Tongue (tissue), 3 donors: Measurements from ENCODE around the gene PANK3. TPM values are rescaled to one million over a fixed set of nuclear protein-coding genes. Genes with fewer than 3 reads are reported as not detected.
"Not testable (repeated sequence)": the region's sequence is repeated elsewhere in the genome, so short reads cannot be mapped to it uniquely, and the experiment has no call there.

ENCODE experiments used
- DNase-seq: peaks from one replicate; pipeline ENCODE4 v3.0.0-alpha.2; 2015
- small RNA-seq: library from RNA; depleted of rRNA; stranded (forward); fragments of <200 nt; gene quantifications from one replicate; pipeline ENCODE3, GENCODE V24; 2014; ENCODE audit warnings: low replicate concordance
- total RNA-seq: library from RNA; depleted of rRNA; stranded (reverse); fragments of >200 nt; gene quantifications from one replicate; pipeline ENCODE4 v1.2.3, GENCODE V29; 2014

Gene PANK3
- total RNA-seq, 1 donor from 2014 or later, result 73.6 TPM

DNA sequence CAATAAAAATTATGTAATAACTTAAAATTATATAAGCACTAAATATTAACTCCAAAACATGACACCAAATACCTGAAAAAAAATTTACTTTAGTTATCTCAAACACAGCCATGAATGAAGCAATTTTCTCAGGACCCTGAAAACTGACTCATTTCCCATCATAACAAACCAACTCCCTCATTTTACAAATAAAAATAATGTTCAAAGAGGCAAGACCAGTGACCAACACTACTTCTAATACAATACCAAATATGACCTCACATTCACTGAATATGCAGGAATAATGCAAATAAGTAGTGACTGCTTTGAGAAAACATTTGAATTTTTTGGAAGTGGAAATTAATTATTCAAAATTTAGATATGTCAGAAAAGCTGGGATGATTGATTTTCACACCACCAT, 28.5 kb downstream of the PANK3 start:
- DNase-seq, result no peak

DNA sequence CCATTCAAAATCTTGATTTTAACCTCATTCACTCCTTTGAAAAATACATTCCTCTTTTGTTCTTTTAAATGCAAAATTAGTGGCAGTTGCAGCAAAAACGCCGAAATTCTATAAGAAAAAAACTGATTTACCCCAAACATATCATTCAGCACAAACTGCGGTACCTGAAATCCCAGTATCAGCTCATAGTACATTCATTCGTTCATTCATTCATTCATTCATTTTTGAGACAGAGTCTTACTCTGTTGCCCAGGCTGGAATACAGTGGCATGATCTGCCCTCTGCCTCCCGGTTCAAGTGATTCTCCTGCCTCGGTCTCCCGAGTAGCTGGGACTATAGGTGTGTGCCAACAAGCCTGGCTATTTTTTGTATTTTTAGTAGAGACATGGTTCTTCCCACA, 29.6 kb downstream of the PANK3 start:
- no peak for DNase-seq

DNA sequence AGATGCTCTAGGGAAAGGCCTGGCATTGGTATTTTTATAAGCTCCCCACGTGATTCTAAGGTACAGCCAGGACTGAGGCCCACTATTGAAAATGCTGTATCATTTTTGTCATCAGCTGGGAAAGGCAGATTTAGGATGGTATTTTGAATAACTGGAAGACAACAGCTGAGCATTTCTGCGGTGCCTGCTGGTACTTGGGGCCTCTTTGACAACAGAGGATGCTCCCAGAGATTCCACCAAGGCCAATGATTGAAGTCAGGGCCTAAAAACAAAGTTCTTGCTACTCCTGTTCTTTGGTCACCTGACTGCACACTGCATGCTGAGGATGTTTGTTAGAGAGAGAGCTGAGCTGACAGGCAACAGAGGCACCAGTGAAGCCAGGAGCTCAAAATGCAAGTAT, 42.0 kb downstream of the PANK3 start:
- DNase-seq, result no peak

DNA sequence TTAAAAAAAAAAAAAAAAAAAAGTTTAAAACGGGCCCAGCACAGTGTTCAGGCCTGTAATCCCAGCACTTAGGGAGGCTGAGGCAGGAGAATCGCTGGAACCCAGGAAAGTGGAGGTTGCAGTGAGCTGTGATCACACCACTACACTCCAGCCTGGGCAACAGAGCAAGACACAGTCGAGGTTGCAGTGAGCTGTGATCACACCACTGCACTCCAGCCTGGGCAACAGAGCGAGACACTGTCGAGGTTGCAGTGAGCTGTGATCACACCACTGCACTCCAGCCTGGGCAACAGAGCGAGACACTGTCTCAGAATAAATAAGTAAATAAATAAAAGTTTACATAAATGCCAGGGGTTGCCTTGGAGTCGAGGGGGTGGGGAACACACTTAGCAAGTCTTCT, 44.8 kb downstream of the PANK3 start:
- DNase-seq, result not testable (repeated sequence)

DNA sequence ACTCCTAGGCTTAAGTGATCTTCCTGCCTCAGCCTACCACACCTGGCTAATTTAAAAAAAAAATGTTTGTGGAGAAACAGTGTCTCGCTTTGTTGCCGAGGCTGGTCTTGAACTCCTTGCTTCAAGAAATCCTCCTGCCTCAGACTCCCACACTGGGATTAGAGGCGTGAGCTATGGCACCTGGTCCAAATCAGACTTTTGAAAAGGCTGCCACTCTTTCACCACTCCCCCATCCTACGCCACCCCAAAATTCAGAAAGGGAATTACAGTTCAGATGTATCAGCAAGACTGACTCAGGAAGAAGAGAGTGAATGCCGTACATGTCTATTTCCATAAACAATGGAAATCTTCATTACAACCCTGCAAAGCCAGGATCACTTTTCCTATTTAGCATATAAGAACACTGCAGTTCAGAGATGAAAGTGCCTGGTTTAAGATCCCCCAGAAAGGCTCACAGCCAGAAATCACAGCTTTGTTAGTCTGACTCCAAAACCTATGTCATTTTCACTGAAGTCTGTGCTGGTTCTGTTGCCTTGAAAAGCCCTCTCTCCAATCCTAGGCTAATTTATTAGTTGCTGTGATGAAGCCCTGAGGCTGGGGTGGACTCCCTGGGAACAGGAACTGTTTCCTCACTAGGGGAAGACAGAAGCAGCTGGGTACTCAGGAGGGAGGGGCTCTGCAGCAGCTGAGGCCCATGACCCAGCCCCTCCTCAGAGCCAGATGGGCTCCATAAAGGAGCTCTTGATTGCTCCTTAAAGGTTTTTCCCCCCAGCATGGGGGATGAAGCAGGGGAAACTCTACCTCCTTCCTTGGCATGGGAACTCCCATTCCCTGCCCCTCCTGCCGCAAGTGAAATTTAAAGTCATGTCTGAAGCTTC, 46.9 kb downstream of the PANK3 start:
- peak; percentile 12 for DNase-seq

DNA sequence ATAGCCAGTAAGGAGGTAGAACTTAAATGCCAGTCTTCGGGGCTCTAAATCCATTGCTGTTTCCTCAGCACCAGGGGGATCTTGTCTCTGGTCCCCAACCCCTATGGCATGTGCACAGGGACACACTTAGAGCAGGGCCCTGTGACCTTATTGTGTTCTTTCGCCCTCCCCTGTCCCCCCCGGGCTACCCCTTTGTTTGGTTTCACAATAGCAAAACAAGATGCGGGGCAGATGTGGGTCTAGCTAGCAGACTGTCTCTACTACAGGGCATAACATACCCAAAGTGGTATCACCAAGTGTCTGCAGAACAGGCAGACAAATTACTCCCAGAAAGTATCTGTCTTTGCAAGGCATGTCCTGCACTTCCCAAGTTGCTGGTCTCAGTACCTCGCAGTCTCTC, 48.0 kb downstream of the PANK3 start:
- no peak for DNase-seq

DNA sequence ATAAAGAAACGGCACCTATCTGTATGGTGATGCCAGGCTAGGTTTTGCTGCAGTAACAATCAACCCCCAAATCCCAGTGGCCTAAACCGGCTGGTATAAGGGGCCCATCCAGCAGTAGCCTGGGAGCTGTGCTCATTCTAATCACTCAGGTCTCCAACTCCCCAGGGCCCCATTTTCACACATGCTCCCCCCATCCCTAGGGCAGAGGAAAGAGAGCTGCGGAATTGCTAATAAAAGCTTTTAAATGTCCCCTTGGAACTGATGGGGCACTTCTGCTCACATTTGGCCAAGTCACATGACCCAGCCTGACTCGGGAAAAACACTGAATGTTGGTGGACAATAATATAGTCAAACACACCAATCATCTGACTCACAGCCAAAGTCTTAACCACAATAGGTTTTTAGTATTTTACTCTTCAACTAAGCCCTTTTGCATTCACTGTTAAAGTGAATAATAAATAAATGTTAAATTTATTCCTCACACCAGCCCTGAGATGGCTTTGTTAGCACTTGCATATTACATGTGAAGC, 48.5 kb downstream of the PANK3 start:
- DNase-seq, result no peak

DNA sequence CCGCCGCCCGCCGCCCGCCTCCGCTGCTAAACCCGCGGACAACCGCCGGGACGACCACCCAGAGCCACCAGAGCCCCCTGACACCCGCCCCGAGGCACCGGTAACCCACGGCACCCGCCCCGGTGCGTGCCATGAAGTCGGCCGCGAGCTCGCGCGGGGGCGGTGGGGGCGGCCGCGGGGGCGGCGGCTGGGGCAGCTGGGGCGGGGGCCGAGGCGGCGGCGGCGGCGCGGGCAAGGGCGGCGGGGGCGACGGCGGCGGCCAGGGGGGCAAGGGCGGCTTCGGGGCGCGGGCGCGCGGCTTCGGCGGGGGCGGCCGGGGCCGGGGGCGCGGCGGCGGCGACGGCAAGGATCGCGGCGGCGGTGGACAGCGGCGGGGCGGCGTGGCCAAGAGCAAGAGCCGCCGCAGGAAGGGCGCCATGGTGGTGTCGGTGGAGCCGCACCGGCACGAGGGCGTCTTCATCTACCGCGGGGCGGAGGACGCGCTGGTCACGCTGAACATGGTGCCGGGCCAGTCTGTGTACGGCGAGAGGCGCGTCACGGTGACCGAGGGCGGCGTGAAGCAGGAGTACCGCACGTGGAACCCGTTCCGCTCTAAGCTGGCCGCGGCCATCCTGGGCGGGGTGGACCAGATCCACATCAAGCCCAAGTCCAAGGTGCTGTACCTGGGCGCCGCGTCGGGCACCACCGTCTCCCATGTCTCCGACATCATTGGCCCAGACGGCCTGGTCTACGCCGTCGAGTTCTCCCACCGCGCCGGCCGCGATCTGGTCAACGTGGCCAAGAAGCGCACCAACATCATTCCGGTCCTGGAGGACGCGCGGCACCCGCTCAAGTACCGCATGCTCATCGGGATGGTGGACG, 49.6 kb downstream of the PANK3 start:
- peak; percentile 10 for DNase-seq

DNA sequence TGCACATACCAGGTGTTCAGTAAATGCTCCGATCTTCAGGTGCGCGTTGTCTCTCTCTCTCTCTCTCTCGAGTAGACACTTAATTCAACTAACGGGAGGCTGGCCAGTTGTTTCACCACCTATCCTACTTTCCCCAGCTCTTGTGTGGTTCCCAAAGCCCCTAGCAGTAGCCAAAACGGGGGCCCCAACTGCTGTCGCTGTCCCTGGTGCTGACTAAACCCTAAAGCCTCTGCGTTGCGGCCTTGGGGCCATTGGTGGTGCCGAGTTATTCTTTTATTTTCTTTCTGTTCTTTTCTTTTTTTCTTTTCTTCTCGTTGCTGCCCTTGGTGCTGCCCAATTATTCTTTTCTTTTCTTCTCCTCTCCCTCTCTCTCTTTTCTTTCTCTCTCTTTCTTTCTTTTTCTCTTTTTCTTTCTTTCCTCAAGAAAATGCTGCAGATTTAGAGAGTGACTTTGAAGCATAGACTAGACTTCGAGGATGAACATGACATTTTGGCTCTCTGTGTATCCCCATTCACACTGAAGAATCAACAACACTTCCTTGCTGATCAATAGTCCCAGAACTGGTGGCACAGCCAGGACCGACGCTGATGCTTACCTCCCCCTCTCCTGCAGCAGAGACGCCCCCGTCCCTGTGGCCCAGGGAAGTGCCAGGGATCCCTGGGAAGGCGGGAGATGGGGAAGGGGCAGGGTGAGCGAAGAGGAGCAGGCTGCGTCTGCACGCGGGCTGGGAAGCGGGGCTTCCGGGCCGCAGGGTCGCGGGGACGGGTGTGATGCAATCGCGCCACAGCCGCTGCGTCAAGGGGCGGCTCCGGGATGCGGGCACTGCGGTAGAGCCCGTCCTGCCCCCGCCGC, 50.4 kb downstream of the PANK3 start, which contains the start of gene FBLL1:
Gene FBLL1 (plus strand): TSS at position 785 of the 853 bp plus-strand sequence. CDS start 200 bp downstream, outside the sequence.
- peak; percentile 80 for DNase-seq

DNA sequence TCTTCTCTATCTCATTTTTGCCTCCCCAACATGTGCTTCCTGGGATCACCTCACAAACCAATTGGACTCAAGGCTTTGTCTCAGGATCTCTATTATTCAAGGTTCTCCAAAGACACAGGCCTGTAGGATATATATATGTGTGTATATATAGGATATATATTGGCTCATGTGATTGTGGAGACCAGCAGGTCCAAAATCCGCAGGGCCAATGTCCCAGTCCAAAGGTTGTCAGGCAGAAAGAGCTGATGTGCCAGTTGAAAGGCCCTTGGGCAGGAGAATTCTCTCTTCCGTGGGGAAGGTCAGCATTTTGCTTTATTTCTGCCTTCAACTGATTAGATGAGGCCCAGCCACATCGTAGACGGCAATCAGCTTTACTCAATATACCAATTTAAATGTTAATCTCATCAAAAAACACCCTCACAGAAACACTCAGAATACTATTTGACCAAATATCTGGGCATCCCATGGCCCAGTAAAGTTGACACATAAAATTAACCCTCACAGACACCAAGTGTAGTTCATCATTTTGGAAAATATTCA, 51.3 kb downstream of the PANK3 start:
- DNase-seq, result no peak

DNA sequence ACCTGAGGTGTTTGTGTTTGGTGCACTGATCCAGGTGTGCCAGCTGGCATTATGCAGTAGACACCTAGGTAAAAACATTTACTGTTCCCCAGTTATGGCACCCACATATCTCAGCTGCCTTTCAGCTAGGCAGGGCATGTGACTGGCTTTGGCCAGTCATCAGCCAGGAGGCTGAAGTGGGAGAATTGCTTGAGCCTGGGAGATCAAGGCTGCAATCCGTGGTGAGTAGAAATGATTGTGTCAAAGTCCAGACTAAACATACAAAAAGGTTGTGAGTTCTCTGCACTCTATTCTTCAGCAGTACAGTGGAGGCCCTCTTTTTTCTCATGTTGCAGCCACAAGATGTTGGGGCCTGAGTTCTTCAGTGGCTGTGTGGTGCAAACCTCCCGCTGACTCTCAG, 53.3 kb downstream of the PANK3 start:
- DNase-seq, result no peak

DNA sequence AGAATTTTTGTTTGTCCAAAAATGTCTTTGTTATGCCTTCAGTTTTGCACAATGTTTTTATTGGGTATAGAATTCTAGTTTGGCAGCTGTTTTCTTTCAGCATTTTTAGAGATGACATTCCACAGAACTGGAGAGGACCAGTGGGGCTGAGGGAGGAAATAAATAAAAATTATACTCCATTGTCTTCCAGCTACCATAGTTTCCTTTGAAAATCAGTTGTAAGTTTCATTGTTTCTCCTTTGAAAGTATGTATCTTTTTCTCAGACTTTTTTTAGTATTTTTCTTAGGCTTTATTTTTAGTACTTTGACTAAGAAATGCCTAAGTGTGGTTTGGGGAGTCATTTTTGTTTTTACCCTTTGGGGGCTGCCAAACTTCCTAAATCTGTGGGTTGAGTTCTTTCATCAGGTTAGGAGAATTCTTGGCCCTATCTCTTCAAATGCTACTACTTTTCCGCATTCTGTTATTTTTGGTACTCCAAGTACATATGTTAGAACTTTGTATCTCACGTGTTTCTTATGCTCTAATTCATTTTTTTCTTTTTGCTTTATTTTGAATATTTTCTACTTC, 65.2 kb downstream of the PANK3 start:
- no peak for DNase-seq

DNA sequence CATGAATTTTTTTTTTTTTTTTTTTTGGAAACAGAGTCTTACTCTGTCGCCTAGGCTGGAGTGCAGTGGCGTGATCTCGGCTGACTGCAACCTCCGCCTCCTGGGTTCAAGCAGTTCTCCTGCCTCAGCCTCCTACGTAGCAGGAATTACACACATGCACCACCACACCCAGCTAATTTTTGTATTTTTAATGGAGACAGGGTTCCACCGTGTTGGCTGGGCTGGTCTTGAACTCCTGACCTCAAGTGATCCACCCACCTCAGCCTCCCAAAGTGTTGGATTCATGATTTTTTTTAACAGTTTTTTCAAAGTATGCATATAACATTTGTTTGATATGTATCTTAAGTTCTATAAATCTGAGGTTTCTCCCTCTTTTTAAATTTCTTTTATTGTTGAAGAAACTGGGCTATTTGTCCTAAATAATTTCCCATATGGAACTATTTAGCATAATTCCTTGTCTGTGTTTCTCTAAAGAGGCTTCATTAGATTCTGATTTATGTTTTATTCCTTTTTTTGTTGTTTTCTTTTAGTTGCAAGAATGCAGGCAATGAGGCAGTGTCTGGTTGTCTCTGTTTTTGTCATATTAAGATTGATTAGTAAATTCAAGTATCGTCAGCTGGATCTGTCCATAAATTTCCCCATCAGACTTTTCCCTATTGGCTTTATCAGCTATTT, 76.5 kb downstream of the PANK3 start:
- DNase-seq, result no peak

Small RNAs within 50 kb of the gene (small RNA-seq; reads per million reads assigned to genes)
- 0.44 reads per million, percentile 69 among the genes with 10 or more reads in this experiment for gene MIR103A1

Other genes starting within 250 kb of the PANK3 start
- gene RARS1, start 92.9 kb downstream of the PANK3 start, total RNA-seq, result 124 TPM
- gene FBLL1, start 50.1 kb downstream of the PANK3 start, total RNA-seq, result 6.9 TPM